NCI-H345 treated with DMSO at 0.1 percent for 48 hours (cell line): ENCODE measurements around the gene CEP170B.
"Not testable (repeated sequence)": the region's sequence is repeated elsewhere in the genome, so short reads cannot be mapped to it uniquely, and the experiment has no call there.

Experiments used
- DNase-seq: peaks from one replicate; lab custom pipeline; 2025; ENCODE audit not compliant: unreplicated experiment; lab: John Stamatoyannopoulos, UW

Gene CEP170B

GRCh38 chr14:104904650-104905578 lies 39.8 kb downstream of the CEP170B start:
- DNase-seq = not testable (repeated sequence)

GRCh38 chr14:104905579-104905933 lies 40.5 kb downstream of the CEP170B start:
- DNase-seq = not testable (repeated sequence)

- DNase-seq = no peak
Measured at GRCh38 chr14:104908303-104908702, 43.2 kb downstream of the CEP170B start.

DNA sequence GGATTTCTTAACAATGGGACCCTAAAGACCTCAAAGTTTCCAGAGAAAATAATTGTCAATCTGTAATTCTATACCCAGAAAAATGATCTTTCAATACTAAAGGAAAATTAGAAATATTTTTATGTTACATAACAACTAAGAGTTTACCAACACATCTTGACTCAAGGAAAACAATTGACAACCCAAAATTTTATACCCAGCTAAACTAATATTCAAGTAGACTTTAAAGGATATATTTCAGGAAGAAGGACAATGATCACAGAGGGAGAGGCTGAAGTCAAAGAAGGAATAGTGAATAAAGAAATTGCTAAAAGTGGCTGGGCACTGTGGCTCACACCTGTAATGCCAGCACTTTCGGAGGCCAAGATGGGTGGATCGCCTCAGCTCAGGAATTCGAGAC lies 47.0 kb downstream of the CEP170B start:
- no peak for DNase-seq

DNA sequence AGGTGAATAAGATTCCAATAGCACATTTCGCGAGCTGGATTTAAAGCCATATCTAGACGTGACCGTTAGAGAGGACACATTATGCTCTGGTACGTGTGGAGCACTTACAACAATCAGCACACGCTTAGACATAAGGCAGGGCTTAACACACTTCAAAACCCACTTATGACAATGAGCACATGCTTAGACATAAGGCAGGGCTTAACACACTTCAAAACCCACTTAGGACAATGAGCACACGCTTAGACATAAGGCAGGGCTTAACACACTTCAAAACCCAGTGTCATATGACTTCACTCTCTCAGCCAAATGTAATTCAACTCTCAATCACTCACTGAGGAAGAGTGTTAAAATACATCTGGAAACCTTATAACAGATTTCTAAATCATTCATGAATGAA lies 48.4 kb downstream of the CEP170B start:
- DNase-seq = peak; percentile 50

- DNase-seq = no peak
Measured at GRCh38 chr14:104917116-104917515, 52.0 kb downstream of the CEP170B start.

DNA sequence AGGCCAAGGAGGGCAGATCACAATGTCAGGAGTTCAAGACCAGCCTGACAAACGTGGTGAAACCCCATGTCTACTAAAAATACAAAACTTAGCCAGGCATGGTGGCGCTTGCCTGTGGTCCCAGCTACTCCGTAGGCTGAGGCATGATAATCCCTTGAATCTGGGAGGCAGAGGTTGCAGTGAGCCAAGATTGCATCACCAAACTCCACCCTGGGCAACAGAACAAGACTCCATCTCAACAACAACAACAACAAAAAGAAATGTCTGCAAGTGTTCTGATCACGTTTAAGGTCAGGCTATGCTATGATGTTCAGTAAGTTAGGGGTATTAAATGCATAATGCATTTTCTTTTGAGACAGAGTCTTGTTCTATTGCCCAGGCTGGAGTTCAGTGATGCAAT lies 52.9 kb downstream of the CEP170B start:
- no peak for DNase-seq

- not testable (repeated sequence) for DNase-seq
Measured at GRCh38 chr14:104919152-104919992, 54.3 kb downstream of the CEP170B start.

DNA sequence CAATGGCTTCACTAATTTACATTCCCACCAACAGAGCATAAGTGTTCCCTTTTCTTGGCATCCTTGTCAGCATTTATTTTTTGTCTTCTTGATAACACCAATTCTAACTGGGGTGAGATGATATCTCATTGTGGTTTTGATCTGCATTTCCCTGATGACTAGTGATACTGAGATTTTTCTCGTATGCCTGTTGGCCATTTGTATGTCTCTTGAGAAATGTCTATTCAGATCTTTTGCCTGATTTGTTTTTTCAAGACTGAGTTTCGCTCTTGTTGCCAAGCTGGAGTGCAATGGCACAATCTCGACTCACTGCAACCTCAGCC lies 54.9 kb downstream of the CEP170B start:
- DNase-seq = no peak

GRCh38 chr14:104923640-104924420 lies 58.8 kb downstream of the CEP170B start:
- DNase-seq = no peak

DNA sequence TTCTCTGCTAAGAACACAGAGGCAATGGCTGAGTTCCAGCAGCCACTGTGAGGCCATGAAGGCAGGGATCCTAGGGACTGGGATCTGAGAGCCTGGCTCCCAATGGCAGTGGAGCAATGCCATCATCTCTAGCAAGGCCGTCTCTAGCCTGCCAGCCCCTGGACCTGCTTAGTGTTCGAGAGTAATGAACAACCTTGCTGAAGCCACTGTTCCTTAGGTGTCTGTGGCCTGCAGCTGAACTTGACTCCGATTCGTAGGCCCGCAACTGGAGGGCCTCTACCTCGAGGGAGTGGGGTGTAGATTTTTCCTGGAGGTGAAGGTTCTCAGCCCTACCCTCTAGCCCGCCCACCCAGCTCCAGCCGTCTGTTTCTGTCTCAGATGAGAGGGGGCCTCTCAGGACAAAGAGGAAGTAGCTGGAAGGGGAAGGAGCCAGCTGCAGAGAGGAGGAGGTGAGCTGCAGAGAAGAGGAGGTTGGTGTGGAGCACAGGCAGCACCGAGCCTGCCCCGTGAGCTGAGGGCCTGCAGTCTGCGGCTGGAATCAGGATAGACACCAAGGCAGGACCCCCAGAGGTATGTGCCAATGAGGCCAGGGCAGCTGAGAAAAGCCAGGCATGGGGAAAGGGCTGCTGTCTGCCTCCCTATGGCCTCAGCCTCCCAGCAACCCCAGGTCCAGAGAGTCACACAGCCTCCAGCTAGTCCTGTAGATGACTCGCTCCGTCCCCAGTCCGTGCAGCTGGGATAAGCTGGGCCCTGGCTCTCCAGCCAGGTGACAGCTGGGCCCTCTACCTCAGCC lies 59.5 kb downstream of the CEP170B start, which contains the start of gene PLD4:
TSS of gene PLD4 (plus strand) at position 459 of the 793 bp plus-strand sequence. CDS start 2,262 bp downstream, outside the sequence.
- no peak for DNase-seq

- DNase-seq = no peak
Measured at GRCh38 chr14:104925214-104925854, 60.3 kb downstream of the CEP170B start.

- no peak for DNase-seq
Measured at GRCh38 chr14:104925855-104926609, 61.0 kb downstream of the CEP170B start.

DNA sequence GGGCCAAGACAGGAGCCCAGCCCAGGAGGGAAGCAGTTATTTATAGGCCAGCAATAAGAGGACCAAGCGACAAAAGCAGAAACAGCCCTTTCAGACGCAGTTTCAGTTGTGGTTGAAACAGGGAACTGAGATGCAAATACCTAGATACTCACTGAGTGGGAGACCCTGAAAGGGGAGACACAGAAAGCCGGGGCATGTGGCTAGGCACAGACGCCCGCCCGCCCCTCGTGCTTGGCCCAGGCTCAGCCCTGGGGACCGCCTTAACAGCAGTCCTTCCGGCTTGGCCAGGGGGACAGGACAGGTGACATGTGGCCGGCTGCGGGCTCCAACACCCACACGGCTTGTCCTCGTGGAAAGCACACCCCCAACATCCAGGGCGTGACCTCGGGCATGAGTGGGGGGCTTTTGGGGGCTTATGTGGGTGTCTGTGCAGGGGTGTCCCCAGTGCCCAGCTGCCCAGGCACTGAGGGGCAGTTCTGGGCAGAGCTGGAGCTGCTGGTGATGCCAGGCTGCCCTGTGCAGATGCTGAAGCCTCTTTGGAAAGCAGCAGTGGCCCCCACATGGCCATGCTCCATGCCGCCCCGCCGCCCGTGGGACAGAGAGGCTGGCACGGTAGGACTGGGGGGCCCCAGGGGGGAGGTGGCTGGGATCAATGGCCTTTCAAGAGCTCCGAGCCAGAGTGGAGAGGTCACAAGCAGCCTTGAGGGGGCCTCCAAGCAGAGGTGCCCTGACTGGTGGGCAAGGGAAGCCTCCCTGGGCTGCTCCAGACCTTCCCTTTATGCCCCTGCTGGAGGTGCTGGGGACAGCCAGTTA lies 61.8 kb downstream of the CEP170B start:
- DNase-seq = no peak

DNA sequence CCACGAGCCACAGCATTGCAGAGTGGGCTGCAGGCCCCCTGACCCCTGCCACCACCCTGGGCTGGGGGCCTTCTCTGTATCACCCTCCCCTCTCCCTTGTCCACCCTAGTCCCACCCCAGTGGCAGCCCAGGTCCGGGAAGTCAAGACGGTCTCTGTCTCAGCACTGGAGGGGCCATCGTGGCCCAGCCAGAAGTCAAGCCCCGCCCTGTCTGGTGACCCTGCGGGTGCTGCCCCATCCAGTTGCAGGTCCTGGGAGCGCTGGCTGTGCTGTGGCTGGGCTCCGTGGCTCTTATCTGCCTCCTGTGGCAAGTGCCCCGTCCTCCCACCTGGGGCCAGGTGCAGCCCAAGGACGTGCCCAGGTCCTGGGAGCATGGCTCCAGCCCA lies 62.4 kb downstream of the CEP170B start:
- DNase-seq = no peak

- no peak for DNase-seq
Measured at GRCh38 chr14:104927901-104928300, 62.8 kb downstream of the CEP170B start.

DNA sequence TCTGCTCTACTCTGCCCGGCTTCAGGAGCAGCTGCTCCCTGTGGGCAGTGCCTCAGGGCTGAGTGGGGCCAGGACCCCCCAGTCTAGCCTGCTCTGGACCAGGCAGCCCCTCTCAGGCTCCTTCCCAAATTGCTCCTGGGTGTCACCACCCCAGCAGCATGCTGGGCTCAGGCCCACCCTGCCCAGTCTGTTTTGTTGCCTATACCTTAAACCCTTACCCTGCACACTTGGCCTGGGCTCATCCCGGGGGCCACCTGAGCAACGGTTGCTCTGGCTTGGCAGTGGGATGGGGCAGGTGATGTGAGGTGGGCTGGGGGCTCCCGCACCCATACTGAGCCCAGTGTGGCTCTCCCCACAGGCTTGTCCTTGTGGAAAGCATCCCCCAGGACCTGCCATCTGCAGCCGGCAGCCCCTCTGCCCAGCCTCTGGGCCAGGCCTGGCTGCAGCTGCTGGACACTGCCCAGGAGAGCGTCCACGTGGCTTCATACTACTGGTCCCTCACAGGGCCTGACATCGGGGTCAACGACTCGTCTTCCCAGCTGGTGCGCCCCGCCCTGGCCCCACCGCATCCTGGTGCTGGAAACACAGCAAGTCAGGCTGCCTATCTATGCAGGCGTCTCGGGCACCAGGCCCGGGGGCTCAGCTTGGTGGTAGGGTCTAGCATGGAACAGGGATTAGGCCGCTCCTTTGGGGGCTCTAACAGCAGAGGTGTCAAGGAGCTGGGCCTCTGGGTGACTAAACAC lies 63.5 kb downstream of the CEP170B start:
- DNase-seq = no peak
